Vagina (tissue), 2 donors: Measurements from ENCODE around the gene MTCL1.

Experiments used
- POLR2A ChIP-seq, 2 donors: fragments of 450-650 bp; IDR thresholded peaks; one replicate each; pipeline ENCODE4 v1.6.1; 2017; ENCODE audit warnings: antibody characterized with exemption in 2 of 2, mild to moderate bottlenecking in 2 of 2, moderate library complexity in 2 of 2
- POLR2AphosphoS5 ChIP-seq, 2 donors: sonication (generic); formaldehyde crosslinking; IDR thresholded peaks; one replicate each; pipeline ENCODE4 v1.9.0; 2017; ENCODE audit warnings: antibody characterized with exemption in 2 of 2, mild to moderate bottlenecking in 2 of 2, low read depth in 1 of 2; ENCODE audit not compliant: insufficient read depth in 1 of 2
- TF ChIP-seq, protein P1 (sequence below), 3 experiments: fragments of 450-650 bp in 2 of 3; fragments of 200-600 bp in 1 of 3; sonication (generic) in 1 of 3; IDR thresholded peaks; one replicate each; pipeline ENCODE4 v1.5.1; 2017 to 2019; ENCODE audit warnings: antibody characterized with exemption in 3 of 3, mild to moderate bottlenecking in 2 of 3, moderate library complexity in 2 of 3

DNA sequence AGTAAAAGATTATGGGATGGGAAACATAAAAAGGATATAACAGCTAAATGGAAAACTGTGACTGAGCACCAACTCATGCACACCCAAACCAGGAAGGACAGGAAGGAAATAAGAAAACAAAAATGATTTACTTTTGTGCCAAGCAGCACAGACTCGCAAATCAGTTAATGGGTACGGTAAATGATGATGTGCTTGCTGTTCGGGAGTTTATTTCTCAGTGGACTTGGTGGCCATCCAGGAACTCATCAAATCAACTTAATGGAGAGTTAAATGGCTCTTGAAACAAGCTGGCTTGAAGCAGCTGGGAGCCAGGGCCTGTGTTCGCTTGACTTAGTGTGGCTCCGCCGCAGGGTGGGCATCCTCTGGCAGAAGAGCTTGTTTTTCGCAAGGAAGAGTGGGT lies 36.2 kb downstream of the MTCL1 start:
- no peak for TF ChIP-seq POLR2AphosphoS5 (IDR thresholded peaks at IDR 0.05; ENCODE audit: insufficient read depth in 1 of 2, low read depth in 1 of 2)
- TF ChIP-seq, protein P1, sequence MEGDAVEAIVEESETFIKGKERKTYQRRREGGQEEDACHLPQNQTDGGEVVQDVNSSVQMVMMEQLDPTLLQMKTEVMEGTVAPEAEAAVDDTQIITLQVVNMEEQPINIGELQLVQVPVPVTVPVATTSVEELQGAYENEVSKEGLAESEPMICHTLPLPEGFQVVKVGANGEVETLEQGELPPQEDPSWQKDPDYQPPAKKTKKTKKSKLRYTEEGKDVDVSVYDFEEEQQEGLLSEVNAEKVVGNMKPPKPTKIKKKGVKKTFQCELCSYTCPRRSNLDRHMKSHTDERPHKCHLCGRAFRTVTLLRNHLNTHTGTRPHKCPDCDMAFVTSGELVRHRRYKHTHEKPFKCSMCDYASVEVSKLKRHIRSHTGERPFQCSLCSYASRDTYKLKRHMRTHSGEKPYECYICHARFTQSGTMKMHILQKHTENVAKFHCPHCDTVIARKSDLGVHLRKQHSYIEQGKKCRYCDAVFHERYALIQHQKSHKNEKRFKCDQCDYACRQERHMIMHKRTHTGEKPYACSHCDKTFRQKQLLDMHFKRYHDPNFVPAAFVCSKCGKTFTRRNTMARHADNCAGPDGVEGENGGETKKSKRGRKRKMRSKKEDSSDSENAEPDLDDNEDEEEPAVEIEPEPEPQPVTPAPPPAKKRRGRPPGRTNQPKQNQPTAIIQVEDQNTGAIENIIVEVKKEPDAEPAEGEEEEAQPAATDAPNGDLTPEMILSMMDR (IDR thresholded peaks at IDR 0.05), result no peak
- TF ChIP-seq POLR2A (IDR thresholded peaks at IDR 0.05), result no peak
